GM19025 (cell line): Measurements from ENCODE around the gene SMIM44.
A peak's percentile ranks its signal among the peaks of the same experiment; 100 is the strongest.

Source experiments
- ATAC-seq: cut with Tn5 transposase; IDR thresholded peaks from one replicate; pipeline ENCODE4 v1.9.1; 2021; ENCODE audit warnings: mild to moderate bottlenecking, low read depth, moderate library complexity; ENCODE audit not compliant: unreplicated experiment

The SMIM44 gene

GRCh38 chr19:3443840-3444694, 39.2 kb downstream of the SMIM44 start:
- no peak for ATAC-seq

DNA sequence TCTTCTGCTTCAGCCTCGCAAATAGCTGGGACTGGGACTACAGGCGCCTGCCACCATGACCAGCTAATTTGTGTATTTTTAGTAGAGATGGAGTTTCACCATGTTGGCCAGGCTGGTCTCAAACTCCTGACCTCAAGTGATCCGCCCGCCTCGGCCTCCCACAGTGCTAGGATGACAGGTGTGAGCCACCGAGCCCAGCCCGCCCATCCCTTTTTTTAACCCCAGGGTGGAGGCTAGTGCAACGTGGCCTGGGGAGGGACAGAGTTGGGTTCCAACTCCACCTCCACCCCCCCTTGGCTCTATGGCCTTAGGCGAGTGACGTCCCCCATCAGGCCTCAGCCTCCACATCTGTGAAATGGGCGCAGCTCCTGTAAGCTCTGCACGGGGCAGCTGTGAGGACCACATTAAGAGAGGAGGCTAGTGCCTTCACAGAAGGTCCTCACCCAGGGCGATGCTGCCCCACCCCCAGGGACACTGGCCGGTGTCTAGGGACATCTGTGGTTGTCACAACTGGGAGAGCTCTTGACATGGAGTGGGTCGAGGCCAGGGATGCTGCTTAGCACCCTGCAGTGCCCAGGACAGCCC, 40.7 kb downstream of the SMIM44 start:
- ATAC-seq, result no peak

DNA sequence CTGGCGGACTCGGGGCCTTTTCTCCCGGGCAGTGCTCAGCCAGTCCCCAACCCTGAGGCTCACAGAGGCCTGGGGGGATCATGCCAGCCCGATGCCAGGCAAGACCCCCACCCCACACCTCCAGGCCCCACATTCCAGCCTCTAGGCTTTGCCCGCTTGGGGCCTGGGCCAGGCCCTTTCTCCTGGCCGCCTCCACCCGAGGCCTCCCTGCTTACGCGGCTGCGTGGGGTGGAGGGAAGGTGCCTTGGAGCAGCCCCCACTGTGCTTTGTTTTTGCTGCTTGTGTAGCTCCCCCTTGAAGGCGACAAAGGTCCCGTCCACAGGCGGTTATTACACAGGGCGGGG, 41.3 kb downstream of the SMIM44 start:
- ATAC-seq, result no peak

DNA sequence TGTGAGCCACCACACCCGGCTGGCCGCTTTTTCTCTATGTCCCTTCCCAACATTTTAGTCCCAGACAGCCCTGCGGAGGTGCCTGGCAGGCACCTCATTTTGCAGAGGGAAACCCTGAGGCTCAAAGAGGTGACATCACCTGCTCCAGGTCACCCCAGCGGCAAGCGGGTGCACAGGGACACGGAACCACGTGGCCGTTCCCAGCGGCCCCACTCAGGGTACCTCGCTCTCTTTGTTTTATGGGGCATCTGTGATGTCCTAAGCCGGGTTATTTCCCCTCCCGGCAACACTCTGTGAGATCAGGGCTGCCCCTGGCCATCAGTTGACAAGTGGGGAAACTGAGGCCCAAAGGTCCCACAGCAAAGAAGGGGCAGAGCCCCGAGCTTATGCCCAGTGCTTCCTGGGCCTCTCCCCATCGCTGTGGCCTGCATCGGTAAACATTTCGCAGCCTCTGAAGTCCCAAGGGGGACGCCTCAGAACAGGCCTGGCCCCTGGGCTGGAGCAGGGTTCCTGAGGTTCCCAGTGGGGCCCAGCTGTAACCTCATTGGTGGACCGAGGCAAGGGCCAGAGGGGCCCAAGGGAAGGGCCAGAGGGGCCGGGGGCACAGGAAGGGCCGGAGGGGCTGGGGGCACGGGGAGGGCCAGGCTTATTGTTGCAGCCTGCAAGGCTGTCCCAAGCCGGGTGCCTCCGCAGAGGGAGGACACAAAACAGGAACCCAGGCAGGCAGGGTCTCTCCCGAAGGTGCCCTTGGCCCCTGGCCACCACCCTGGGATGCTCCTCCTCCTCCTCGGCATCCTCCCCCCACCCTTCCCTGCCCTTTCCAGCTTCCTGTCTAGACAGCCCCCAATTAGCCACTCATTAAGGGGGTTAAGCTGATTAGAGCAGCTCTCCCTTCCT, 41.9 kb downstream of the SMIM44 start:
- no peak for ATAC-seq

DNA sequence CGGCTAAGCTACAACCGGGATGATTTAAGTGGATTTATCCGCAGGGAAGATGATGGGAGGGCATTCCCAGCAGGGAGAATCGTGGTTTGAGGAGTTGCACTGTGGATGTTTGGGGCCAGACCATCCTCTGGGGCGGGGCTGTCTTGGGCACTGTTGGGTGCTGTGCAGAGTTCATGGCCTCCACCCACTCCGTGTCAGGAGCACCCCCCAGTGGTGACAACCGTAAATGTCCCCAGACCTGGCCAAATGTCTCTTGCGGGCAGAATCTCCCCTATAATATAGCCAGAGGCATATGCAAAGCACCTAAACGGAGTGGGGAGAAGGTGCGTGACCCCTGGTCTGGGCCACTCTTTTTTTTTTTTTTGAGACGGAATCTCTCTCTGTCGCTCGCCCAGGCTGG, 43.2 kb downstream of the SMIM44 start:
- no peak for ATAC-seq

DNA sequence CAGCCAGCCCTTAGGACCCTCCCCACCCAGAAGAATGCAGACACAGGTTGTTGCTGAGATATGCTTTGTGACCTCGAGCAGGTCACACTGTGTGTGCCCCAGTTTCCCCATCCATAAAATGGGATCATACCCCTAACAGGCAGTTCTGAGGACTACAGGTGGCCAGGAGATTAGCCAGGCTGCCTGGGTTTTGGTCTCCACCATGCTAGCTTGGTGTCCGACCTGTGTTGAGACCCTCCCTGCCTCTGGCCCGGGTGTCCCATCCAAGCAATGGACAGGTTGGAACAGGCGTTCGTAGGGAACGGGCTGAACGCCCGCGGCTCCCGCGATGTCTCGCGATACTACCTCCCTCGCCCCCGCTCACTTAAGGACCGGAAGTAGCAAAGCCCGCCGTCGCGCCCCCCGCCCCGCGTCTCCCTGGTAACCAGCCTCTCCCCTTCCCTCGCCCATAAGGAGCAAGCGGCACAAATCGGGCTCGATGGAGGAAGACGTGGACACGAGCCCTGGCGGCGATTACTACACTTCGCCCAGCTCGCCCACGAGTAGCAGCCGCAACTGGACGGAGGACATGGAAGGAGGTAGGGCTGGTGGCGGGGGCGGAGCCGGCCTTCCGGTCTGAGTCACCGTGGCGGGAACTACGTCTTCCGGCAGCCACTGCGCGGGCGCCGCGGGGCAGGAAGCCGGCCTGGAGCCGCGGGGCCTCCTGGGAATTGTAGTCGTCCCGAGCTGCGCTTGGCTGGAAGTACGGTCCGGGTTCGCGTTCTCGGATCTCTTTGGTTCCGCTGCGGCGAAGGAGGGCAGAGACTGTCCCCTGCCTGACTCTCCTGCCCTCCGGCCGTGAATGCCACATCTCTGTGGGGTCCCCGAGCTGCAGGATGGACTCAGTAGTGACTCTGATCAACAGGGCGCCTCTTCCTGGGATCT, 48.3 kb downstream of the SMIM44 start:
- peak; percentile 93 for ATAC-seq

- no peak for ATAC-seq
Measured at GRCh38 chr19:3433805-3434540, 49.3 kb downstream of the SMIM44 start.

GRCh38 chr19:3433313-3433712, 49.9 kb downstream of the SMIM44 start:
- ATAC-seq, result no peak
